Central memory CD4-positive, alpha-beta T cell (primary cell): ENCODE data around the gene ACOT8.
"Not testable (repeated sequence)": the region's sequence is repeated elsewhere in the genome, so short reads cannot be mapped to it uniquely, and the experiment has no call there.

Experiments used
- DNase-seq: peaks from one replicate; pipeline ENCODE4 v3.0.0; 2022
- total RNA-seq, 3 experiments: gene quantifications; one replicate each; lab custom pipeline; 2026; lab: John Stamatoyannopoulos, UW

ACOT8 gene
- 13.1 to 30.0 (median 20.1) reads per million in 3 experiments for total RNA-seq

GRCh38 chr20:45857114-45857881, at the start of gene ACOT8, which contains the start of gene ZSWIM3:
TSS of gene ACOT8 (minus strand) at chr20:45857392. CDS start at chr20:45857315, 77 bp downstream.
TSS of gene ZSWIM3 (plus strand) at chr20:45857614. CDS start at chr20:45857826, 212 bp downstream.
- DNase-seq, result peak; percentile 98

GRCh38 chr20:45905505-45906079, 48.4 kb upstream of the ACOT8 start:
- DNase-seq, result no peak

GRCh38 chr20:45904583-45905504, 47.7 kb upstream of the ACOT8 start:
- DNase-seq, result no peak

- no peak for DNase-seq
These were observed 45.1 kb upstream of the ACOT8 start for GRCh38 chr20:45902199-45902701.

GRCh38 chr20:45901332-45901731, 44.1 kb upstream of the ACOT8 start:
- DNase-seq, result not testable (repeated sequence)

- no peak for DNase-seq
These were observed 42.0 kb upstream of the ACOT8 start for GRCh38 chr20:45899046-45899835.

- DNase-seq, result no peak
These were observed 41.1 kb upstream of the ACOT8 start for GRCh38 chr20:45898285-45898684.

- DNase-seq, result no peak
These were observed 40.5 kb upstream of the ACOT8 start for GRCh38 chr20:45897692-45898091.

- DNase-seq, result no peak
These were observed 40.1 kb upstream of the ACOT8 start for GRCh38 chr20:45897289-45897688.

GRCh38 chr20:45896641-45897161, 39.5 kb upstream of the ACOT8 start:
- DNase-seq, result no peak

- DNase-seq, result no peak
These were observed 37.6 kb upstream of the ACOT8 start for GRCh38 chr20:45894797-45895196.

- no peak for DNase-seq
These were observed 36.6 kb upstream of the ACOT8 start for GRCh38 chr20:45893831-45894230.

- DNase-seq, result no peak
These were observed 35.8 kb upstream of the ACOT8 start for GRCh38 chr20:45892828-45893500.

GRCh38 chr20:45892049-45892825, 35.0 kb upstream of the ACOT8 start:
- DNase-seq, result no peak

GRCh38 chr20:45890985-45891983, 34.1 kb upstream of the ACOT8 start, which contains the start of the genes CTSA and NEURL2:
TSS of gene CTSA (plus strand) at chr20:45891335. CDS start at chr20:45891569, 234 bp downstream.
TSS of gene NEURL2 (minus strand) at chr20:45891208. CDS start at chr20:45890991, 217 bp downstream.
- peak; percentile 81 for DNase-seq

GRCh38 chr20:45890077-45890984, 33.1 kb upstream of the ACOT8 start:
- DNase-seq, result peak; percentile 24

GRCh38 chr20:45888681-45889080, 31.5 kb upstream of the ACOT8 start:
- DNase-seq, result no peak

- DNase-seq, result no peak
These were observed 30.1 kb upstream of the ACOT8 start, which contains the start of gene SPATA25 for GRCh38 chr20:45887346-45887715. TSS of gene SPATA25 (minus strand) at chr20:45887622. CDS start at chr20:45887590, 32 bp downstream.
